ENCODE results near the gene UBE2D3. TPM values are rescaled to one million over a fixed set of nuclear protein-coding genes. Genes with fewer than 3 reads are reported as not detected.

The UBE2D3 gene
- polyA plus RNA-seq, 2 of the 4 experiments (the other 2 are of a cell fraction), result 186 to 338 TPM

GRCh38 chr4:102817021-102817605 is 10.2 kb downstream of the UBE2D3 start:
- WGBS (ENCODE audit: missing lambda C conversion rate), result 88% methylated on average over 3 of the region's 3 CpGs
- ChIA-PET CTCF (interaction anchor here (1.3 to 1.9 kb wide), 3 partner anchors 9 to 197 kb away, joined by 5 to 7 read pairs (median 5); no protein-coding TSS in a partner anchor), POLR2A (interaction anchor here (2.2 to 2.3 kb wide), 2 partner anchors 11 to 52 kb away, joined by 6 to 19 read pairs; partner anchors contain the start of genes CISD2 and UBE2D3)
- Histone ChIP-seq H3K4me2 (peak overlapping the region; percentile 91; the same call in 2 of the 3 replicates), H3K4me3 (no peak overlapping the region), H3K27ac (no peak overlapping the region), H3K9me3 (no peaks in the 10 kb centered on the region), H3K4me1 (peaks cover 74% of the 10 kb centered on the region)
- TF ChIP-seq FOSB (CRISPR knock-in tag; IDR thresholded peaks at IDR 0.05) (no peak), MAZ (IDR thresholded peaks at IDR 0.05; ENCODE audit: borderline replicate concordance, low read depth, low read length) (no peak), NPAS2 (CRISPR knock-in tag; IDR thresholded peaks at IDR 0.05; ENCODE audit: borderline replicate concordance) (no peak), TFCP2L1 (CRISPR knock-in tag; IDR thresholded peaks at IDR 0.05) (no peak), KDM1A (IDR thresholded peaks at IDR 0.05; ENCODE audit: low read depth) (no peak), TP53 (CRISPR knock-in tag; IDR thresholded peaks at IDR 0.05) (no peak), HMGXB4 (CRISPR knock-in tag; IDR thresholded peaks at IDR 0.05; ENCODE audit: borderline replicate concordance) (no peak), JUNB (IDR thresholded peaks at IDR 0.05) (no peak), NFE2L2 (conservative IDR thresholded peaks at IDR 0.05; ENCODE audit: low read length) (no peak), CBX8 (IDR thresholded peaks at IDR 0.05) (no peak), SREBF2 (IDR thresholded peaks at IDR 0.05) (no peak), E2F6 (IDR thresholded peaks at IDR 0.05; ENCODE audit: borderline replicate concordance, low read depth) (no peak), ZC3H11A (IDR thresholded peaks at IDR 0.05) (no peak), PHF8 (IDR thresholded peaks at IDR 0.05; ENCODE audit: borderline replicate concordance, low read depth) (no peak), MAX (IDR thresholded peaks at IDR 0.05) (no peak), RAD21 (conservative IDR thresholded peaks at IDR 0.05 in 1 of 2, IDR thresholded peaks at IDR 0.05 in 1 of 2) (no peak), EHMT2 (IDR thresholded peaks at IDR 0.05; ENCODE audit: low read depth) (no peak)
- TF ChIP-seq, protein P1, sequence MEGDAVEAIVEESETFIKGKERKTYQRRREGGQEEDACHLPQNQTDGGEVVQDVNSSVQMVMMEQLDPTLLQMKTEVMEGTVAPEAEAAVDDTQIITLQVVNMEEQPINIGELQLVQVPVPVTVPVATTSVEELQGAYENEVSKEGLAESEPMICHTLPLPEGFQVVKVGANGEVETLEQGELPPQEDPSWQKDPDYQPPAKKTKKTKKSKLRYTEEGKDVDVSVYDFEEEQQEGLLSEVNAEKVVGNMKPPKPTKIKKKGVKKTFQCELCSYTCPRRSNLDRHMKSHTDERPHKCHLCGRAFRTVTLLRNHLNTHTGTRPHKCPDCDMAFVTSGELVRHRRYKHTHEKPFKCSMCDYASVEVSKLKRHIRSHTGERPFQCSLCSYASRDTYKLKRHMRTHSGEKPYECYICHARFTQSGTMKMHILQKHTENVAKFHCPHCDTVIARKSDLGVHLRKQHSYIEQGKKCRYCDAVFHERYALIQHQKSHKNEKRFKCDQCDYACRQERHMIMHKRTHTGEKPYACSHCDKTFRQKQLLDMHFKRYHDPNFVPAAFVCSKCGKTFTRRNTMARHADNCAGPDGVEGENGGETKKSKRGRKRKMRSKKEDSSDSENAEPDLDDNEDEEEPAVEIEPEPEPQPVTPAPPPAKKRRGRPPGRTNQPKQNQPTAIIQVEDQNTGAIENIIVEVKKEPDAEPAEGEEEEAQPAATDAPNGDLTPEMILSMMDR (IDR thresholded peaks at IDR 0.05), result no peak
- TF ChIP-seq, protein P2, sequence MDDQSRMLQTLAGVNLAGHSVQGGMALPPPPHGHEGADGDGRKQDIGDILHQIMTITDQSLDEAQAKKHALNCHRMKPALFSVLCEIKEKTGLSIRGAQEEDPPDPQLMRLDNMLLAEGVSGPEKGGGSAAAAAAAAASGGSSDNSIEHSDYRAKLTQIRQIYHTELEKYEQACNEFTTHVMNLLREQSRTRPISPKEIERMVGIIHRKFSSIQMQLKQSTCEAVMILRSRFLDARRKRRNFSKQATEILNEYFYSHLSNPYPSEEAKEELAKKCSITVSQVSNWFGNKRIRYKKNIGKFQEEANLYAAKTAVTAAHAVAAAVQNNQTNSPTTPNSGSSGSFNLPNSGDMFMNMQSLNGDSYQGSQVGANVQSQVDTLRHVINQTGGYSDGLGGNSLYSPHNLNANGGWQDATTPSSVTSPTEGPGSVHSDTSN (IDR thresholded peaks at IDR 0.05), result no peak
- ATAC-seq, result no peak
- FAIRE-seq, result no peak
- DNase-seq (ENCODE audit: low read depth in 1 of 2, low spot score in 1 of 2), result no peak

- DNase-seq (ENCODE audit: low read depth in 1 of 2, low spot score in 1 of 2), result peak; percentile 29 to 30
- no peak for TF ChIP-seq CHD4 (IDR thresholded peaks at IDR 0.05; ENCODE audit: borderline replicate concordance)
- no peak for TF ChIP-seq FOSL2 (IDR thresholded peaks at IDR 0.05)
- peak; percentile 50; the same call in 1 of the 2 replicates for TF ChIP-seq FOSL2 (CRISPR knock-in tag; IDR thresholded peaks at IDR 0.05)
- TF ChIP-seq KDM5A (IDR thresholded peaks at IDR 0.05), result no peak
- TF ChIP-seq USF2 (IDR thresholded peaks at IDR 0.05), result peak; percentile 22; the same call in 1 of the 2 replicates
- 79% methylated on average over 2 of the region's 2 CpGs for WGBS (ENCODE audit: missing lambda C conversion rate)
- ATAC-seq, result peak; percentile 71 to 73; a peak in 5 of 6 replicates
- H3K9me3 ChIP-seq, result no peaks in the 10 kb centered on the region
- peaks cover 64% of the 10 kb centered on the region for H3K4me1 ChIP-seq
- ChIA-PET POLR2A (interaction anchor here (0.6 to 2.3 kb wide), 4 partner anchors 10 to 55 kb away, joined by 3 to 19 read pairs (median 4); partner anchors contain the start of genes CISD2, MANBA and UBE2D3), CTCF (interaction anchor here (1.3 to 1.8 kb wide), 2 partner anchors 10 to 12 kb away, joined by 5 read pairs; no protein-coding TSS in a partner anchor)
- no peak for FAIRE-seq
- no peak overlapping the region for H3K4me3 ChIP-seq
- H3K4me2 ChIP-seq, result peak overlapping the region; percentile 91; the same call in 2 of the 3 replicates
- H3K27ac ChIP-seq, result no peak overlapping the region
Measured at GRCh38 chr4:102815981-102816380, 11.4 kb downstream of the UBE2D3 start.

All from A549 (cell line).